Measurements from ENCODE around the gene SLC9A1. TPM values are rescaled to one million over a fixed set of nuclear protein-coding genes. Genes with fewer than 3 reads are reported as not detected.

SLC9A1 gene
- polyA plus RNA-seq, 4 donors, result 22.3 to 34.0 (median 23.3) TPM

DNA sequence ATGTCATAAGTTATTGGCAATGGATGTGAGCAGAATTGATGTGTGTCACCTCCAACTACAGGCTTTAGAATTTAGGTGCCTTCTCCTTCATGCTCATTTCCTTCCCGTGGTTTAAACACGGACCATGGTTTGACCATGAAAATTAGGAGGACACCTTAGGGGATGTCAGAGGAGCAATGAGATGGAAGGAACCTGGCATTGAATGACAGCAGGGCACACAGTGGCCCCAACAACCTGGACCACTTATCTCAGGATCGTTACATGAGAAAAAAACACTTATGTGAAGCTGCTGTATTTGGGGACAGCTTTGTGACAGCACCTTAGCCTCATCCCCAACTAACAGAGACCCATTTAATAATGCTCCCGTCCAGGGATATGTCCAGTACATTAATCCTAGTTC lies 70.8 kb downstream of the SLC9A1 start:
- DNase-seq (ENCODE audit: low read depth in 4 of 4, low spot score in 2 of 4), result no peak

DNA sequence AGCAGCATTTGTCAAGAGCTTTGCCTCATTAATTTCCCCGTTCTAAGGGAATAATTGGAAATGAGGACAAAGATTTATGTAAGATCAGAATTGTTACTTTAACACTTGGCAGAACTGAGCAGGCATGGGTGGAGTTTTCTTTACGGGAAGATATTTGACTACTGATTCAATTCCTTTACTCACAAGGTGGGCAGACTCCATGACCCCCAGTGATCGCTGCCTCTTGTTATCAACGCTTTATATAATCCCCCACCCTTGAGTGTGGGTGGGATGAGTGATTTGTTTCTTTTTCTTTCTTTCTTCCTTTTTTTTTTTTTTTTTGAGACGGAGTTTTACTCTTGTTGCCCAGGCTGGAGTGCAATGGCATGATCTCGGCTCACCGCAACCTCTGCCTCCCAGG lies 77.0 kb downstream of the SLC9A1 start:
- DNase-seq (ENCODE audit: low read depth in 4 of 4, low spot score in 2 of 4), result no peak

DNA sequence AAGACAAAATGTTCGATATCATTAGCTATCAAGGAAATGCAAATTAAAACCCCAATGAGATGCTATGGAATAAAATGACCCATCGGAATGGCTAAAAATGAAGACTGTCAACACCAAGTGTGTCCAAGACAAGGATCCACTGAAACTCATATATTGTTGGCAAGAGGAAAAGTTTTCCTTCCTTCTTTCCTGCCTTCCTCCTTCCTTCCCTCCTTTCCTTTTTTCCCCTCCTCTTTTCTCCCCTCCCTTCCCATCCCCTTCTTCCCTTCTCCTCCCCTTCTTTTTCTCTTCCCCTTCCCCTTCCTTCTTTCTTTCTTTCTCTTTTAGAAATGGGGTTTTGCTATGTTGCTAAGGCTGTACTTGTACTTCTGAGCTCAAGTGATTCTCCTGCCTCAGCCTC lies 78.1 kb downstream of the SLC9A1 start:
- no peak for DNase-seq (ENCODE audit: low read depth in 4 of 4, low spot score in 2 of 4)

DNA sequence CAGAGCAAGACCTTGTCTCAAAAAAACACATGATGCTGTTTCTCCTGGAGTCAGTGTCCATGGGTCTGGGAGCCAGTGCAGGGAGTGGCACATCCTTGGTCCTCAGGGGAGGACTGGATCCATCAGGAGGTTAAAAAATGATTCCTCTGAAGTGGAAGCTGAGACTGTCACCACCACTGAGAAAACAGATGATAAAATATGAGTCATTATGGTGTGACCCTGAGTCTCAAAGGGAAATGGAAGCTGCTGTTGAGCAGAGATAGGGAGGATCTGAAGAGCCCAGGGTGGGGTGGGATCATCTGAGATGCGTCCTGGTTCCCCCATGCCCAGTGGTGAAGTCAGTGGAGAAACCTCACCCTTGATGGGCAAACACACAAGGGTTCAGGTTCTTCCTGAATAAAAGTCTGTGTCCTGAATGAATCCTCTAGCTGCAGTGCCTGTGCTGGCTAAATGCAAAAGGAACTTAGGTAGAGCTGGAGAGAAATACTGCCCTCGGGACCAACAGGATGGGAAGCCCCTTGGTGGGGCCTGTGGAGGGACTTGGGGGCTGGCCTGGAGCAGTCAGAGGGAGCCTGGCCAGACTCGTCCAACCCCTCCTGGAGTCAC lies 80.6 kb downstream of the SLC9A1 start:
- DNase-seq (ENCODE audit: low read depth in 4 of 4, low spot score in 2 of 4), result no peak

DNA sequence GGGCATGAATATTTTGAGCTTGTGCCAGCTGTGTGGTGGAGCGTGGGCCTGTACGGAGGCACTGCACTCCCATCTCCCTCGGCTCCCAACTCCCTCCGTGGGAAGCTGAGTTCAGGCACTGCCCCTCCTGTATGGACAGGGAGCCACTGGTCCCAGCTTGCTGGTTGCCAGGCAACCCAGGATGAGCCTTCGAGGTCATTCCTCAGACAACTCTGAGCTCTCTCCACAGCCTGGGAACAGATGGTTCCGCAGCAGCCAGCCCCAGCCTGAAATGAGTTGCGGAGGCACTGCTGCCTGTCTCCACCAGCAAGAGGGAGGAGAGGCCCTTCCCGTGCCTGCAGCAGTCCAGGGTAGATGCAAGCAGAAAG lies 83.9 kb downstream of the SLC9A1 start:
- DNase-seq (ENCODE audit: low read depth in 4 of 4, low spot score in 2 of 4), result no peak

DNA sequence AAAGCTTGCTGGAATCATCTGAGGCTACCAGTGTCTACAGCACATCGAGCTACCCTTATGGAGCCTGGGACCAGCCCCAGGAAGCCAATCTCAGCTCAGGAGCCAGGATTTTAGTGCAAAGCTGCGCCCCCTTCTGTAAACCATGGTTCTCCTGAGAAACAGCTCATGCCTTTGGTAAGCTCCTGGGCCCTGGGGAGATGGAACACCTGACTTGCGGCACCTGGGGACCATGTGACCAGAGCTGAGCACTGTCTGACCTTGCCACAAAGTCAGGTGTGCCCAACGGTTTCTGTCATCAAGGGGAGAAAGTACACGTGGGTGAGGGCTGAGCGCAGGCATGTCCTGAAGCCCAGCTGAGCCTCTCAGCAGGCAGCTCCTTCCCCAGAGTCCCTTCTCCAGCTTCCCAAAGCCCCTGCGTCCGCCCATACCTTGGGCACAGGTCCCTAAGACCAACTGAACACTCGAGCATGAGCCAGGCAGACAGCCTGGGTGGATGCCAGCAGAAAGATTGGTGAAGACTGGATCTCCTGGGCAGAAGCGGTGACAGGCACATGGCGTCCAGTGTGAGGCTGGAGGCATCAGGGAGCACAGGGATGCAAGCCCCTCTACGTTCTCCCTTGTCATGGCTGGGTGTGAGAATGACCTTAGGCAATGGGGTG lies 84.4 kb downstream of the SLC9A1 start:
- DNase-seq (ENCODE audit: low read depth in 4 of 4, low spot score in 2 of 4), result no peak

DNA sequence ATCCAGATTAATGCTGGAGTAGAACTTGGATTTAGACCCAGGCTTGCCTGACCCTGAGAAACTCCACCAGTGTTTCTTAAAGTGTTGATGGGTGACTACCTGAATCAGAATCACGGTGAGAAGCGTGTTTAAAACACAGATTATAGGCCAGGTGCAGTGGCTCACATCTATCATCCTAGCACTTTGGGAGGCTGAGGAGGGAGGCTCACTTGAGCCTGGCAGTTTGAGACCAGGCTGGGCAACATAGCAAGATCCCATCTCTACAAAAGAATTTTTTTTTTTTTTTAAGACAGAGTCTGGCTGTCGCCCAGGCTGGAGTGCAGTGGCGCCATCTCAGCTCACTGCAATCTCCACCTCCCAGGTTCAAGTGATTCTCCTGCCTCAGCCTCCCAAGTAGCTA lies 86.0 kb downstream of the SLC9A1 start:
- no peak for DNase-seq (ENCODE audit: low read depth in 4 of 4, low spot score in 2 of 4)

DNA sequence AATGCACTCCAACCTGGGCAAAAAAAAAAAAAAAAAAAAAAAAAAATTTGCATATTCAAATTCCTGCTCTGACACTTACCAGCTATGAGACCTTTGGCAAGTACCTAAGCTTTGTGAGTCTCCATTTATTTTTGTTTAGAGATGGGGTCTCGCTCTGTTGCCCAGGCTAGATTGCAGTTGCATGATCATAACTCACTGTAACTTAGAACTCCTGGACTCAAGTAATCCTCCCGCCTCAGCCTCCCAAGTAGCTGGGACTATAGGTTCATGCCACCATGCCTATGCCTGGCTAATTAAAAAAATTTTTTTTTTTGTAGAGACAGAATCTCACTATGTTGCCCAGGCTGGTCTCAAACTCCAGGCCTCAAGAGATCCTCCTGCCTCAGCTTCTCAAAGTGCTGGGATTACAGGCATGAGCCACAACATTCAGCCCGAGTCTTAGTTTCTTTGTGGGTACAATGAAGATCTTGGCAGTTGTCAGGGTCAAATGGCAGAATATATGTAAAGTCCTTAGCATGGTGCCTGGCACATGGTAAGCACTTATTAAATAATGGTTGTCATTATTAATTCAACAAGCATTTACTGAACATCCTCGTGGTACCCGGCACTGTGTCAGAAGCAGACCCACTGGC lies 88.8 kb downstream of the SLC9A1 start:
- no peak for DNase-seq (ENCODE audit: low read depth in 4 of 4, low spot score in 2 of 4)

DNA sequence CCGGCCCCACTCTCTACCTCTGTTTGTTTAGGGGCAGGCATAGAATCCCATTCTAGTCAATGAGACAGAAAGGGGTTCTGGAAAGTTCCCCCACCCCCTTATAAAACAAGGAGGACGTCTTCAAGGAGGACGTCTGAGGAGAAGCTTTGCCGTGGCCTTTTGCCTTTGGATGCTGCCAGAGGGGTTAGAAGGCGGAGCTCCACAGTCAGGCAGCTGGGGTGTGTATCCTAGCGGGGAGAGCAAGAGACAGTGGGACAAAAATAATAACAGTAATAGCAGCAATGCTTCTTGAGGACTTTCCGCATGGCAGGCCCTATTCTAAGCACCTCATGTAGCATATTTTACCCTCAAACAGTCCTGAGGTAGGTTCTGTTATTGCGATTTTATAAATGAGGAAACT lies 94.0 kb downstream of the SLC9A1 start:
- no peak for DNase-seq (ENCODE audit: low read depth in 4 of 4, low spot score in 2 of 4)

DNA sequence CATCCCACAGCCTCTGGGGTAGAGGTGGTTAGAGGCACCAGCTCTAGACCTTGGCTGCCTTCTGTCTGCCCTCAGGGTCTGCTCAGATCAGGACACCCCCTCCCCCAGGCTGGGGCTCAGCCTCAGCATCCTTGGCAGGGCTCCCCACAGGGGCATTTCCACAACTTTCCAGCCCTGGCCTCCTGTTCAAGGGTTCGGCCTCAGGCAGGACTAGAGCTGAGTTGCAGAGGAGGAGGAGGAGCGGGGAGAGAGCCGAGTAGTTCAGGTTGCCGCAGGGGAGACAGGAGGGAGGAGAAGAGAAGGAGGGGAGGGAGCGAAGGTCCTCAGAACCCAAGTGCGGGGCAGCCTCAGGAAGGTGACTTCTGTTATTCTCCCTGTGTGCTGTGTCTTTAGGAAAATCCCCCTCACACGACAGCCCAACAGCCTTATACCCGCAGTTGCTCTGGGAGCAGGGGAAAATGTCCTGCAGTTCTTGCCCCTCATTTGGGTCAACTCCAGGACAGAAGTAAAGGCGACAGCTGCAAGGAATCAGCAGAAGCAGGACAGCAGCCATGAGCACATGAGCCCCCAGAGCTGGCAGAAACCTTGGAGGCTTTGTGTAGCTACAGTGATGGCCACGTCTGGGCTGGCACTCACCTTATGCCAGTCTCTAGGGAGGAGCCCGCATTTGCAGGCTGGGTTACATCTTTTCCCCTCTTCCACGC lies 95.8 kb downstream of the SLC9A1 start:
- no peak for DNase-seq (ENCODE audit: low read depth in 4 of 4, low spot score in 2 of 4)

DNA sequence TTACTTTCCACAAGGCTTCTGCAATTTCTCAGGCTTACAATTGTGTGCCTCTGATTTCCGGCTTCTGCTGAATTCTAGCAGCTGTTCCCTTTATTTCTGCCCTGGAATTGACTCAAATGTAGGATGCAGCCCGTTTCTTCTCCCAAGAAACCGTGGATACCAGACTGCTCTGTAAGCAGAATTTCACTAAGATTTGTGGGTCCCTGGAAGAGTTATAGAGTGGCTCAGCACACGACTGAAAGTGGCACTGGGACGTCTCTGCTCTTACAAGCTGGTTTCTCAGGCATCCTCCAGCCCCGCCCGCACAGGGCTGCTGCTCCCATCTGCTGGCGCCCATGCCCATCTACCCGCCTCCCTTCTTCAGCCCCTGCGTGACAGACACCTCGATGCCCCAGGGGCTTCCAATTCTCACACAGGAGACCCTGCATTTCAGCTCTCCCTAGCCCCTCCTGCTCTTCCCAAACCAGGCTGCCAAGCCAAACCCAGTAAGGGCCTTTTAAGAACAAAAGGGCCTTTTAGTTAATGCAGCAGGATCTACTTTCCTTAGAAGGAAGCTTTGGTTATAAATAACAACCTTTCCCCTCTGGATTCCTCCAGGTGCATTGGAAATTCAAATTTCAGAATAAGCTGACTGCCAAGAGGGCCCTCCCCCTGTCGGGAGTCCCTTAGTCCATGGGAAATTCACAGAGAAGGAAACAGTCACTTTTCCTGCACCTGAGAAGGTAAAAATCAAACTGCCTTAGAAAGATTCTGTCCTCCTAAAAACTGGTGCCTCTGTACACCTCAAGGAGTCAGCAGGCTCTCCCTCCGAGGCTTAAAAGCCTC lies 96.9 kb downstream of the SLC9A1 start:
- DNase-seq (ENCODE audit: low read depth in 4 of 4, low spot score in 2 of 4), result no peak

DNA sequence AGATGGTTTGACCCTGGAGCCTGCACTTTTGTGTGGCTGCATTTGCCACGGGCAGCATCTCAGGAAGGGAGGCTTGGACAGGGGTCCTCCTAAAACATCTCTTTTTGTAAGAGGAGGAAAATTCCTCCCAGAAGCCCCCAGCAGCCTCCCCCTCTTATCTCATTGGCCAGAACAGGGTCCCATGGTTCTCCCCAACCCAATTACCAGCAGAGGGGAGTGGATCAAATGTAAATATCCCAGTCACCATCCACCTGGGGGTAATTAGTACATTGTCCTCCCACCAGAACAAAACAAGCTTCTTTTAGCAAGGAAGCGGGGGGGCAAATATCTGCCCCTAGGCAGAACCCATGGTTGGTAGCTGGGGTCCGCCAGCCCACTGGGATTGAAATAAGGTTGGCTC lies 97.5 kb downstream of the SLC9A1 start:
- DNase-seq (ENCODE audit: low read depth in 4 of 4, low spot score in 2 of 4), result no peak

DNA sequence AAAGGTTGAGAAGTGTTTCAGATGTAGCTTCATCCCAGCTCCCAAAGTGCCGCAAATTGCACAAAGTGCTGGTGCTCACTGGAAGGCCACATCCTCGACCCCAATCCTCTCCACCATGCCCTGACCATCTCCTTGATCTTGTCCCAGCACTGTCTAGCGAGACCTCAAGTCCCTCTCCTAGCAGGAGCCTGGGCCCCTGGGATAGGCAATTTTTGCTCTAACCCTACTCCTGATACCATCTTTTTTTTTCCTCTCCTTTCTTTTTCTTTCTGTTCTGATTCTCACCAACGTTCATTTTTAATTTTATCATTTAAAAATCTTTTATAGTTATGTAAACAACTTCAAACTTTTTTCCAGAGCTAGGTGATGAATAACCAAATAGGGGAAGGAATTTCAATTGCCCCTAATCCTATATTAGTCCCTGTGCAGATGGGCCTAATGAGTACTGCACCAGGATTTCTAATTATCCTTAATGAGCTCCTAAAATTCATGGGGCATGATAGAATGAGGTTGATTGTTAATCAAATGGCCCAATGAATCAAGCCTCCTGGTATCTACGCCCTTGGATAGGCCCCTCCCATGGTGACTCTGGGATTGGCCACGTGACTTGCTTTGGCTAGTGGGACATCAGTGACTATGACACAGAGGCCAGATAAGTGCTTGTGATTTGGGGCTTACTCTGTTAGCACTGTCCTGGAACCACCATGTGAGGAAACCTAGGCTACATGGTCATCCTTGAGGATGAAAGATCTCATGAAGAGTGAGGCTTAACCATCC lies 100.8 kb downstream of the SLC9A1 start:
- DNase-seq (ENCODE audit: low read depth in 4 of 4, low spot score in 2 of 4), result no peak

DNA sequence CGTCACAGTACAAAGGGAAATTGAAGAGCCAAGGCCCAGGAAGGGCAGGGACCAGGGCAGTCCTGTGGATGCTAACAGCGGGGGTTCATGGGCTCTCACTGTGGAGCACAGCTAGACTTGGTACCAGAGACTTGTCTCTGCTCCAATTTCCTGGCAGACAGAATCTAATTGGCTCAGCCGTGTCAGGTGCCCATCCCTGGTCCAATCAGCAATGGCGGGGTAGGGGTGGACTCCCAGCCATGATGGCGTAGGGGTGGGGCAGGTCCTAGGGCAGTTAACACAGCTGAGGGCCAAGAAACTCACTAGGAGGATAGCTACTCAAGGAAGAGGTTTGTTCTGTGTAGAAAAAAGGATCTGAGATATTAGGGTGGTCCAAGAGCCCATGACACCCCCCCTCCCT lies 102.4 kb downstream of the SLC9A1 start:
- DNase-seq (ENCODE audit: low read depth in 4 of 4, low spot score in 2 of 4), result no peak

DNA sequence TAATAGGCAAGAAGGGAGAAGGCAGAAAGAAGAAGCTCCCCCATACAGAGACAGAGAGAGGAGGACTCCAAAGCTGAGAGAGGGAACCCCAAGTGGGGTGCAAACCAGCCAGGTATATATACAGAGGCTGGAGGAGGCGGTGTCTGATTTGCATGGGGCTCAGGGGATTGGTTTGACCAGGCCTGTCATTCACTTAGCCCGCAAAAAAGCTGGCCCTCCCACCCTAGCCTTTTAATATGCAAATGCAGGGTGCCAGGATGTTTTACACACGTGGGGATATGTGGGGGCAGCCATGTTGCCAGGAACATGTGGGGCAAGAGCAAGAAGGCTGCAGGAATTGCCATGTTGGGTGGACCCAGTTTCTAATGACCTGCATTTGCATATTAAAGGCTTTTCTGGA lies 105.3 kb downstream of the SLC9A1 start:
- no peak for DNase-seq (ENCODE audit: low read depth in 4 of 4, low spot score in 2 of 4)

DNA sequence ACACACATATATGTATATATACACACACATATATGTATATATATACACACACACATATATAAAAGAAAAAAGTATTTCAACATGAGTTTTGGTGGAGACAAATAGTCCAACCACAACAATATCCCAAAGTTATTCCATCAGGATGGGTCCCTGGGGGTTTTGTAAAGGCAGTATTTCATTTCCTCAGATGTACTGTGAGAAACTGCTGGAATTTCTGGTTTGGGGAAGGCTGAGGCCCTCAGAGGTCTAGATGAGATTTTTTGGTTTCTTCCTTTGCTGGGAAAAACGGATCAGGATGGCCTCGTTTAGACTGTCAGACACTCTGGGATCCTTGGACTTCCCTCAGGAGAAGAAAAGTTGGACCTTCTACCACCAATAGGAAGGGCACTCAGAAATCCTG lies 105.8 kb downstream of the SLC9A1 start:
- DNase-seq (ENCODE audit: low read depth in 4 of 4, low spot score in 2 of 4), result no peak
